Measurements from ENCODE around the gene ZNF205.
A peak's percentile ranks its signal among the peaks of the same experiment; 100 is the strongest.
"Not testable (repeated sequence)": the region's sequence is repeated elsewhere in the genome, so short reads cannot be mapped to it uniquely, and the experiment has no call there.

ZNF205 gene

DNA sequence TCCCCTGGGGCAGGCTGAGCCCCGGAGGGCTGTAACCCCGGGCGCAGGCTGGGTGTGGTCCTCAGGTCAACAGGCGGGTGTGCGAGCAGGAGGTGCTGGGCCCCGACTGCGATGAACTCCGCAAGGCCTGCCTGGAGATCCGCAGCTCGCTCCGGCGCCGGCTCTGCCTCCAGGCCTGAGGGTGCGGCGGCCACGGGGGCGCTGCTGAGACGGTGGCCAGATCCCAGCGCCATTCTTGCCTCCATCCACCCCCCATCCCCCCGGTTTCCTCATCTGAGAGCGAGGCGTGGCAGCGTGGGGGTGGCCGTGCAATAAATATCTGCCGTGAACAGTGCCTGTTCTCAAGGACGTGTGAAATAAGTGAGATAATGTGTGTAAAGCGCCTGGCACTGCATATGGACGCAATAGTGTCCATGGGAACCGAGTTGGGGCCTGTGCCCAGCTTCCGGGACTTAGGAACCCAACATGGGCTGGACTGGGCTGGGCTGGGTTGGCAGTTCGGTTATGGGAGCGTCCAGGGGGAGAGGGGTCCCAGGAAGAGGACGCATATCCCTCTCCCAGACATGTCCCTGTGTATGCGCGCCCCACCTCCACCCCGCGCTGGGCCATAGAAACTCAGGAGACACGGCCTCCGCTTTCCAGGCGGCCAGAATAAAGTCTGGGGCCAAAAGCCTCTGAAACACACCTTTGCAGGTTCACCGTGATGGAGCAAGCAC lies 37.4 kb downstream of the ZNF205 start:
- no peak for DNase-seq (ENCODE audit: low spot score)

- peak; percentile 89 for DNase-seq (ENCODE audit: low spot score)
Measured at GRCh38 chr16:3150346-3151218, 38.2 kb downstream of the ZNF205 start.

- DNase-seq (ENCODE audit: low spot score): no peak
Measured at GRCh38 chr16:3152027-3152276, 39.6 kb downstream of the ZNF205 start.

DNA sequence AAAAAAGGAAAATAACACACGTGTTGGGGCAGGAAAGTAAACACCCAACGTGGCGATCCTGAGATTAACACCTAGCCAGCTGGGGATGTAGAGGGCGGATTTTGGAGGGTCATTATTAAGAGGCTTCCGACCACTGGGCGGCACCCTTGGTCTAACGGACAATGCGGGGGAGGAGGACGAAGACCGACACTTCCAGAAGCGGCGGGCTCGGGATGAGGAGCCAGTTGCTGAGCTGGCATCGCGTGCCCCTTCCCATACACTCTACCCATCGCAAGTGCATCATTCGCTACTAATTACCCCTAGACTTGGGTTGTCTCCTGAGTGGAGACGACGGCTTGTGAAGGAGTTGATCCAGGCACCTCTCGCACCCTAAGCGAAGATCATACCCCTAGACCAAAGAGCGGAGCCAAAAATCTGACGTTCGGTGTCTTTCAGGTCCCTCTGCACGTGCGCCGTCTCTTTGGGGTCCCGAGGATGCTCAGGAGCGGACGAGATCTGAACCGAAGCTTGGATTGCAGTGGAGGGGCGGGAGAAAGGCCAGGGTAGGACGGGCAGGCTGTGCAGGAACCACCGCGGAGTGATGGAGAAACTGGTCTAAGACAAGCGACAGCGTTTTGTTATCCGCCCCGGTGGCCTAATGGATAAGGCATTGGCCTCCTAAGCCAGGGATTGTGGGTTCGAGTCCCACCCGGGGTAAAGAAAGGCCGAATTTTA lies 40.0 kb downstream of the ZNF205 start:
- DNase-seq (ENCODE audit: low spot score): peak; percentile 84

DNA sequence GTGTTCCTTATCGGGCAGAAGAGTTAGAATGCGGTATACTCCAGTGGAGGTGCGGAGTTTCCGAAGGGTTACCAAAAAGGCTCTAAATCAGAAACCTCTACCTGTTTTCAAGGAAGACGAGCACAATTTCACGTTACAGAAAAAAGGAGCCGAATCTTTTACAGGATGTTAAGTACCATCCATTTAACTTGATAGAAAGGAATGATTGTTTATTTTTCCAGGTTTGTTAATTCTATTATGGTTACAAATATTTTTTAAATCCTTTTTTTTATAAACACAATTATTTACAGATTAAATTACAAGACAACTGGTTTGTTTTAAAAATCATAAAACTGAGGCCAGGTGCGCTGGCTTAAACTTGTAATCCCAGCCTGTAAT lies 40.6 kb downstream of the ZNF205 start:
- DNase-seq (ENCODE audit: low spot score): no peak

DNA sequence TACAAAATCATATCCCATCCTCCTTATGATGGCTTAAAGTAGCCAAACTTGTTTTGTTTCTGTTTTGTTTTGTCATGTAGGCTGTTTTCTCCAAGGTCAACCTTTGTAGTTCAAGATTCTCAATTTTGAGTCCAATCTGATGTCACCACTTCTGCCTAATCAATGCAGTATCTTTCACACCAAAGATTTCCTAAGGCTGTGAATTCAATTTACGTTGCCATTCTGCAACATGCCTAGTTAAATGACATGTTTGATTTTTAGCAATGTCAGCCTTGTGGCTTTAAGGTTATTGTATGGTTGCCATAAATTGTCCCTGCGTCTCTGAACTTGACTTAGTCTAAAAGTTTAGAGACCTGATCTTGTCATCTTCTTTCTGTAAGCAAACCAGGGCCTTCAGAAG lies 42.8 kb downstream of the ZNF205 start:
- DNase-seq (ENCODE audit: low spot score): no peak

- DNase-seq (ENCODE audit: low spot score): no peak
Measured at GRCh38 chr16:3155972-3156371, 43.6 kb downstream of the ZNF205 start.

GRCh38 chr16:3157229-3158025 lies 45.0 kb downstream of the ZNF205 start:
- no peak for DNase-seq (ENCODE audit: low spot score)

GRCh38 chr16:3158026-3158509 lies 45.7 kb downstream of the ZNF205 start:
- no peak for DNase-seq (ENCODE audit: low spot score)

GRCh38 chr16:3158510-3159314 lies 46.3 kb downstream of the ZNF205 start:
- no peak for DNase-seq (ENCODE audit: low spot score)

GRCh38 chr16:3161235-3162018 lies 49.0 kb downstream of the ZNF205 start:
- no peak for DNase-seq (ENCODE audit: low spot score)

DNA sequence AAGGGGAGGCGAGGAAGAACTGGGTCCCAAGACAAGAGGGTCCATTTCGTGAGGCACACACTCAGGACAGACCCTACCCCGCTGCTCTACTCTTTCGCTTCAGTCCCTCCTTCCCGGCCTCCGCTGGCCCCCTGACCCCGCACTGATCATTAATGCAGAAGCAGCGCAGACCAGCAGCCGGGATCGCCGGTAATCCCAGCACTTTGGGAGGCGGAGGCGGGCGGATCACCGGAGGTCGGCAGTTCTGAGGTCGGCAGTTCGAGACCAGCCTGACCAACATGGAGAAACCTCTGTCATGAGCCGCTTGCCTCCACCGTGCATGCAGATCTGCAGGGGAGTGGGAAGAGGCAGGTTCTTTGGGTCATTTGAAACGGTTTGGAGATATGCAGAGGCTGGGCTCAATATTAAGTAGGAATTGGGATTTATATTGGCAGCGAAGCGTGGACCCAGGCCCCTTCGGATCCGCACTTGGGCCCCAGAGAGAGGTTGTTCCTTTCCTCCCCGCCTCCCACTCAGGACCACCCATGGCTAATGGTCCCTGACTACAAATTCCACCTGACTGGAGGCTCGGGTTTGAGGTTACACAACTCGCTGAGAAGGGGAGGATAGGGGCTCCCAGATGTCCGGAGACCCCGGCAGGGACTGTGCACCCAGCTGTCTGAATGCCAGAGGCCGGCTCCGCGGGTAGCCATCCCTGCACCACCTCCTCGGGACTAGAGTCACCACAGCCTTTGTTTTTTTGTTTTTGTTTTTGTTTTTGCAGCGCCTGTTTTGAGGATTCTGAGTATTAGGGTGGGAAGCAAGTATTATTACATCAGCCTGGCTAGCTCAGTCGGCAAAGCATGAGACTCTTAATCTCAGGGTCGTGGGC lies 52.0 kb downstream of the ZNF205 start:
- no peak for DNase-seq (ENCODE audit: low spot score)

- DNase-seq (ENCODE audit: low spot score): no peak
Measured at GRCh38 chr16:3165111-3165822, 52.9 kb downstream of the ZNF205 start.

GRCh38 chr16:3166505-3166886 lies 54.1 kb downstream of the ZNF205 start:
- DNase-seq (ENCODE audit: low spot score): no peak

DNA sequence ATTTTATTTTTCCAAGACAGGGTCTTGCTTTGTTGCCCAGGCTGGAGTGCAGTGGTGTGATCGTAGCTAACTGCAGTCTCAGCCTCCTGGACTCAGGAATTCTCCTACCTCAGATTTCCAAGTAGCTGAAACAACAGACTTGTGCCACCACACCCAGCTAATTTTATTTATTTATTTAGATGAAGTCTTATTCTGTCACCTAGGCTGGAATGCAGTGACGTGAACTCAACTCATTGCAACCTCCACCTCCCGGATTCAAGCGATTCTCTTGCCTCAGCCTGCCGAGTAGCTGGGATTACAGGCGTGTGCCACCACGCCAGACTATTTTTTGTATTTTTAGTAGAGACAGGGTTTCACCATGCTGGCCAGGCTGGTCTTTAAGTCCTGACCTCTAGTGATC lies 56.3 kb downstream of the ZNF205 start:
- DNase-seq (ENCODE audit: low spot score): not testable (repeated sequence)
